Pulmonary artery endothelial cell (primary cell): ENCODE measurements around the gene SCRT2. TPM values are rescaled to one million over a fixed set of nuclear protein-coding genes. Genes with fewer than 3 reads are reported as not detected.
"Not testable (repeated sequence)": the region's sequence is repeated elsewhere in the genome, so short reads cannot be mapped to it uniquely, and the experiment has no call there.

Experiments used
- DNase-seq: peaks from one replicate; pipeline ENCODE4 v3.0.0-alpha.2; 2011; ENCODE audit warnings: low read depth, low spot score
- total RNA-seq: library from RNA; depleted of rRNA; stranded (reverse); fragments of >200 nt; gene quantifications from 2 replicates; pipeline ENCODE4 v1.2.3, GENCODE V29; 2014

SCRT2 gene
- total RNA-seq, 1 donor from 2014 or later: not detected

DNA sequence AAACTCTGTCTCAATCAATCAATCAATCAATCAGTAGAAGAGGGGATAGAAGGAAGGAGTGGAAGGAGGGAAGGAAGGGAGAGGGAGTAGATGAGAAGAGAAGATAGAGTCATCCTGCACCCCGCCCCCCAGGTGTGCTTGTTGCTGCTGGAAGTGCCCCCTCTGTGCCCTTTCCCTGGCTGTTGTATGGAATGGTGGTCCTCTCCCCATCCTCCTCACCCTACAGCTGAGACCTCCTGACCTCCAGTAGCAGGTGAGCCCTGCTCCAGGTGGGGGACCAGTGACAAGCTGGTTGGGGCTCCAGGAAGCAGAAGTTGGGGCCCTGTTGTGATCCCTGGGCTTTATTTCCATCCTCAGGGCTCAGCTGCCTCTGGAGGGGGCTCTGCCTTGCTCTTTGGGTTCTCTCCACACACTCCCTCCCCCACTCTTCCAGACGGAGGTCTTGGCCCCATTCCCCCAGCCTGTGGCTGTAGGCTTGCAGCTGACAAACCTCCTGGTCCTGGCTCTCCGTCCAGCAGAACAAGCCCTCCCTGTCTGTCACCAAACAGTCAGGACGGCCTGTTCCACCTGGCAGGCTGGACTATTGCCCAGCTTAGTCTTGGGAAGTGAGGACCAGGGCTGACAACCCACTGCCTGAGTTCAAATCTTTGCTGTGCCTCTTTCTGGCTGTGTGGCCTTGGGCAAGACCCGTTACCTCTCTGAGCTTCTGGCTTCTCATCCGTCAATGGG lies 26.0 kb upstream of the SCRT2 start:
- DNase-seq: no peak

DNA sequence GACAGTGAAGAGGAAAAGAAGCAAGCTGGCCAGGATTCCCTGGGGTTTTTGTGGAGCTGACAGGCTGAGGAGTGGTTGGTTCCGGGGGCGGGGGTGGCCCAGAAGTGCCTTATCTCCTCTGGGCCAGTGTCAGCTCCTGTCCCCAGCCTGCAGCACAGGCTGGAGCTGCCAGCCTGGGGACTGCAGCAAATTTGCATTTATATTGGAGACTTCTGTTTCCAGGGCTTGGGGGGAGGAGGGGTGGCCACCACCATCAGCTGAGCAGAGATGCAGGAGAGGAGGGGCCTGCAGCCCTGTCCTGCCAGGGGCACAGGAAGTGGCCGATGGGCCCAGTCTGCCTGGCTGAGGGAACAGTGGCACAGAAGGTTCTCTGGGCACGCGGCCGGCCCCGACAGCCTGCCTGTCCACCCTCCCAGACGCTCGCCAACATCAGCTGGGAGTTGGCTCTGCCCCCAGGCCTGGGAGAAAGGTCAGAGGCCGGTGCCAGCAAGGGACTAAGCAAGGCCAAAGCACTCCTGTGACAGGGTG lies 24.3 kb upstream of the SCRT2 start:
- DNase-seq: no peak

DNA sequence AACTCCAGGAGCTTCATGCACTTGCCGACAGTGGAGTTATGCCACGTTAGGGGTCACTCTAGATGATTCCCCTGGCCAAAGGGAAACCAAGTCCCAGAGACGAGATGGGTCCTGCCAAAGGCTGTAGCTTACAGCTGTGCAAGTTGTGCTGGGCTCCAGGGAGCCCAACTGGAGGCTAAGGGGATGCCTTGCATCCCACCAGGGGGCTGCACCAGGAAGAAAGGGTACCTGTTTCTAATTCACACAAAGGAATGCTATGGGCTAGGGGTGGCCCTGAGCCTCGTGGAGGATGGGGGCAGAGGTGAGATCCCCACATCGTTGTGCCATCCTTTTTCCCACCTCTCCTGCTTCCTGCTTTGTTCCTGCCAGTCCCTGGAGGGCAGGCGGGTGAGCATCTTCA lies 23.7 kb upstream of the SCRT2 start:
- no peak for DNase-seq

DNA sequence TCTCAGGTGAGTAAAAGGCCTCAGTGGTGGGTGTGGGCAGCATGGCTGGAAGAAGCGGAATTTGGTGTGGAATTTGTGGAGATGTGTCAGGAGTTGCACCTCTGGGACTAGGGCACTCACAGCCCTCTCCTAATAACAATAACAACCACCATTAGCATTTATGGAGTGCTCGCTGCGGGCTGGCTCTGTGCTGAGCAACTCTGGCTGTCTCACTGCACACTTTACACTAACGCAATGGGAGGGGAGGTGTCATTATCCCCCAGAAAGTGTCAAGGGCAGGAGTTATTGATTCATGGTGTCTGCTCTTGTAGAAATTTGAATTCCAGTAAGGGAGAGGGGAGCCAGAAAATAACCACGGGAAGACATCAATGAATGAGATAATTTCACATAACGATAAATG lies 22.7 kb upstream of the SCRT2 start:
- no peak for DNase-seq

DNA sequence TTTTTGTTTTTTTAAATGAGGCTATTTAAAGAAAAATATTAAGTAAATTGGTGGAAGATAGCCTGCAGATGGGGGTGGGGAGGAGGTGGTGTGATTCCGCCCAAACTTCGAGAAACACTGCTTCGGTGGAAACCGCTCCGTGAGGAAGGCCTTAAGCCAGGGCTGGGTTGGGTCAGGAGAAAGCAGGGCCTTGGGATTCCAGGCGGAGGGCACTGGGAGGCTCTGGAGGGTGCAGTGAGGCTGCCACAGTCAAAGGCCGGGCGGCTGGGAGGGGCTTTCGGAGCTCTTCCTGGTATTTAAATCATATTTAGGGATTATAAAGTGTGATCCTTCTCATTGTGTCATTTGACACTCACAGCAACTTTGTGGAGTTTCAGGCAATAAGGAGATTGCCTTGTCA lies 22.2 kb upstream of the SCRT2 start:
- DNase-seq: no peak

DNA sequence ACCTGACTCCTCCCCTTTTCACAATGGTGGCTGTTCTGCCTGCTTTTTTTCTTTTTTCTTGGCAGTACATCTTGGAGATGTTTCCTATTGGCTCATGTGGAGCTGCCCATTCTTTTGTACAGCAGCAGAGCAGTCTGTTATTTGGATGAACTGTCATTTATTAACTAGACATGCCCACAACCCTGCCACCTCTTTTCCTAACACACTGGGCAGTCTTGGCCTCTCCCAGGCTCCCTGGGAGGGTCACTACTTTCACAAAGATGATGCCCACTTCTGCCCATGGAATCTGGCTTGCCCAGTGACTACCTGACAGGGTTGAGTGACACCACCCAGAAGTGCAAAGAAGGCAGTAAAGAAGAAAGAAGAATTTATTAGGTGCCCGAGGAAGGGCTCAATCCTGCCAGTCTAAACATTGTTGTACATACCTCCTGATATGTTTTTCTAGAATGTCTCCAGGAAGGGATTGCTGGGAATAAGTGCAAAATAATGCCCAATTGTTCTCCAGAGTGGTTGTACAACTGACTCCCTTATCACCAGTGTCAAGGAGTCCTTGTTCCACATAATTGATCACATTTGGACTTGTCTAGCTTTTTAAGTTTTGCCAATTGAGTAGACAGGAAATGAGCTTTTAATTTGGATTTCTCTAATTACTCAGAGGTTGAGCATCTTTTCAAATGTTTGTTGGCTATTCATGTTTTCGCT lies 19.7 kb upstream of the SCRT2 start:
- no peak for DNase-seq

DNA sequence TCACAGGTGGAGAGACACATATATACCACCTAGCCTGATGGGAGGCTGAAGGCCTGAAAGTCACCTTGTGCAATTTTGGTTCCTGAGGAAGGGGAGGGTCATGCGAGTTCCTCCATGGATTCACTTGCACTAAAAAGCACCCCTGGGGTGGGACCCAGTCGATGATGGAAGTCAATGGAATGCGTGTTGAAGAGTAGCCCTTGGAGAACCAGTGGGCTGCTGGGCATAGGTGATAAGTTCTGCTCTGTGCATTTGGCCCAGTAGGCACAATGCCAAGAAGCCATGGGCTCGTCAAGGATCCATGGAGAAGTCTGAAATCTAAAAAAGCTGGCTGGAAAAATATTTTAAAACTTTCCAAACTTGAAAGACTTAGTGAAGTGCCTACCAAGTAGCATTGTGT lies 18.9 kb upstream of the SCRT2 start:
- DNase-seq: no peak

DNA sequence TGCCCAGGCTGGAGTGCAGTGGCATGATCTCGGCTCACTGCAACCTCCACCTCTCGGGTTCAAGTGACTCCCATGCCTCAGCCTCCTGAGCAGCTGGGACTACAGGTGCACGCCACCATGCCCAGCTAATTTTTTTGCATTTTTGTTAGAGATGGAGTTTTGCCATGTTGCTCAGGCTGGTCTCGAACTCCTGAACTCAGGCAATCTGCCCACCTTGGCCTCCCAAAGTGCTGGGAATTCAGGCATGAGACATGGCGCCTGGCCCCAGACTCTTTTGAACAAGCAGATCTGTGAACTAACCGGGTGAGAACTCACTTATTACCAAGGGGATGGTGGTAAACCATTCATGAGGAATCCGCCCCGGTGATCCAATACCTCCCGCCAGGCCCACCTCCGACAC lies 18.2 kb upstream of the SCRT2 start:
- DNase-seq: not testable (repeated sequence)

DNA sequence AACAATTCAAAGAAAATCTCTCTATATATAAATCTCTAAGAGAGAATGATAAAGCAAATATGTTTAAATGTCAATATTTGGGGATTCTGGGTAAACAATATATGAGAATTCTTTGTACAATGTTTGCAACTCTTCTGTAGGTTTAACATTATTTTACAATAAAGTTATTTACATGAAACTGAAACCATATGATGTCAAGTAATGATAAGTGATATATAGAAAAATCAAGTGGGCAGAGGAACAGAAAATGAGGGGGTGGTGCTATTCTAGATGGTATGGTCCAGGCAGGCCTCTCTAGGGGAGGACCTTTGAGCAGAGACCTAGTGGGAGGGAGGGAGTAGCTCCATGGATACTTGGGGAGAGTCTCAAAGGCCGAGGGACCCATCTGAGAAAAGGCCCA lies 16.4 kb upstream of the SCRT2 start:
- no peak for DNase-seq

DNA sequence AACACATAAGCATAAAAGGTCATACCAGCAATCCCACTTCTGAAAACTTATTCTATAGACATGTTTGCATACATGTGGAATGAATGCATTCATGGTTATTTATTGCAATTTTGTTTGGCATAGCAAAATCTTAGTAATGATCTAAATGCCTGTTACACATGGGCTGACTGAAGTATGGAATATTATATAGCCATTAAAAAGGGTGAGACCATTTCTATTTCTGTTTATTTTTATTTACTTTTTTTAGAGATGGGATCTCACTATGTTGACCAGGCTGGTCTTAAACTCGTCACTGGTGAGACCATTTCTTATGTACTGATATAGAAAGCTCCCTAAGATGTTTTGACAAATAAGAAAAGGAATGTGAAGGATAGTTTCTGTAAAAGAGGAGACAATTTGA lies 14.3 kb upstream of the SCRT2 start:
- DNase-seq: no peak

DNA sequence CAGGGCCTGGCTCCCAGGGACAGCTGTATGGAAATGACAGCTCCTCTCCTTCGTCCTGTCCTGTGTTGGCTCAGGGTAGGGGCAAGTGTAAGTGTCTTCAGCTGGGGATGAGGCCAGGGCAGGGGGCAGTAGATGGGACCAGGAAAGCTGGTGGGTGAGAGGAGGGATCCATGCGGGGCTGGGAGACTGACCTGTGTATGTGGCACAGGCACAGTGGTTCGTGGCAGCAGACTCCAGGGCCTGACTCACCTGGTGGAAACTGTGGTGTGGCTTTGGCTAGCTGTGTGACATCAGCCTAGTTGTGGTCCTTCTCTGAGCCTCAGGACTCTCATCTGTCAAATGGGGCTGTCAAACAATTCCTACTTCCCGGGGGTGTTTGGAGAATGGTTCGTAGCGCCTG lies 13.7 kb upstream of the SCRT2 start:
- no peak for DNase-seq

DNA sequence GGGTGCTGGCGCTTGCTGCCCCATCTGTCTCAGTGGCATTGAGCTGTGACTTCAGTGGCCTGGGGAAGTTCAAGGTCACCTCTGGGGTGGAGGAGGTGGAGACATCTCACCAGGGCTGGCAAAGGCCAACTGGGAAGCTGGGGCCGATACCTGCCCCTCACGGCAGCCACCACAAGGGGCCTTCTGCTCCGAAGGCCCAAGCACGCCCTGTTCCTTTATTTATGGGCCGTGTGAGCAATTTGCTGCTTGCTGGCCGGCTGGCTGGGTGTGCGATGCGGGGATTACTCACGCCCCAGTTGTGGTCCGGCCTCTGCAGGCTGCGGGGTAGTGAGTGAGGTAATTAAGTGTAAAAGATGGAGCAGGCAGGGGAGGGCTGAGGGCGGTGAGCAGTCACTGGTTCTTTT lies 13.2 kb upstream of the SCRT2 start:
- DNase-seq: no peak

DNA sequence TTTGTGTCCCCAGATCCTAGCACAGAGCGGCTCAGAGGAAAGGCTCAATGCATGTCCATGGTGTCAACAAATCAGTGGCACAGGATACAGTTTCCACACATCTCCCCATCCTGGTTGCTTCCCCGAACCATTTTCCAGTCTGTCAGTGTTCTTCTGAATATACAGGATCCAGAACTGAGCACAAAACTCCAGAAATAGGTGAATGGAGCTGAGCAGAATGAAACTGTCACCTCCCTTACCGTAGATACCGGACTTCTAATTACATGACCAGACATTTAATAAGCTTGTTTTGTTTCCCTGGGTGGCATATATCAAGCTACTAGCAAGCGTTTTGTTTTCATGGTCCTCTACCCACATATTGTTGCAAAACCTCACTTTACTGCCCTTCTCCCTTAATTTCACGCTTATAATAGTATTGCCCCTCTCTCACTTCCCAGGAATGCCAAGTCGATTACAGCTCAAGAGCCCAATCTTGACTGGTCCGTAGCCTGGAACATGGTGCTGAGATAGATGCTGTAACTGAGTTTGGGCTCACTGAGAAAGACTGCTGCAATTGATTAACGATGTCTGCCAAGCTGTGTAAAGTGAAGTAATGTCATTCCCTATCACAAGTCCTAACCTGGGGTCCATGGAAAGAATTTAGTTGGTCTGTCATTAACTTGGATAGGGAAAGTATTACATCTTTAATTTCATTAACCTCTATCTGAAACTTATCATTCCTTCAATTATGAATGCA lies 12.0 kb upstream of the SCRT2 start:
- no peak for DNase-seq

DNA sequence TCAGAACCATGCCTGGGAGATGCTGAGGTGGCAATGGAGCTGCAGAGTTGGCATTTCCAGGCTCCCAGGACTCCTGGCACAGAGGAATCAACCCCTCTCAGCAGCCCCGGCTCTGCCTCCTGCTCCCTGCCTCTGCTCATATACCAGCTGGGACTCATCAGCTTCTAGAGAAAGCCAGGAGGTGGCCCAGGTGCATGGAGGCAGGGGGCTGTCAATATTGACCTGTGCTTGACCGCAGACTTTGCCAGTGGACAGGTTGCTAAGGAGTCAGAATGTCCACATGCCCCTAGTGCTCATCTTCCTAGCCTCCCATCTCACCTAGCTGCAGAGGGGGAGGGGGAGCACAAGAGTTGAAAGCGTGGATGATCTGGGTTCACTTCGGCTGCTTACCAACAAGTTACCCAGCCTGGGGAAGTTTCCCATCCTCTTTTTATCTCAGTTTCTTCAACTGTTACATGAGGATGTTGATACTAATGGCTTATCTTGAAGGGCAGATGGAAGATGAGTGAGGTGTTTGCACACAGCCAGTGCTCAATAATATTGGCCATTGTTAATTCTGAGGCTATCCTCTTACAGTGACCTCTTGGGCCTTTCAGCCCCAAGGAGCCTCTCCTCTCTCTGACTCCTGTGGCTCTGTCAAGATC lies 9.2 kb upstream of the SCRT2 start:
- DNase-seq: no peak

DNA sequence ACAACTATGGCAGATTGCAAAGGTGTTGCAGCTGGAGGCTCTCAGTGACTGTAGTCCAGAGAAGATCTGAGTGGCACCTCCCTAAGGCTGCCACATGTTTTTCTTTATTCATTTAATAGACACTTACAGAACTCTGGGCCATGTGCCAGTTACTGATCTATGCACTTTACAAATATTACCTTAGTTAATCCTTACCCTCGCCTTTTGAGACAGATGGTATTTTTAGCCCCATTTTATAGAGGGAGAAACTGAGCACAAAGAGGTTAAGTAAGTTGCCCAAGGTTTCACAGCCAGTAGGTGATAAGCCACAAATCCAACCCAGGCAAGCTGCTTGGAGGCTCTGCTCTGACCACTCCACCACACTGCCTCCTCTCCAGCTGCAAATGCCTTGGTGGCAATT lies 6.5 kb upstream of the SCRT2 start:
- no peak for DNase-seq

DNA sequence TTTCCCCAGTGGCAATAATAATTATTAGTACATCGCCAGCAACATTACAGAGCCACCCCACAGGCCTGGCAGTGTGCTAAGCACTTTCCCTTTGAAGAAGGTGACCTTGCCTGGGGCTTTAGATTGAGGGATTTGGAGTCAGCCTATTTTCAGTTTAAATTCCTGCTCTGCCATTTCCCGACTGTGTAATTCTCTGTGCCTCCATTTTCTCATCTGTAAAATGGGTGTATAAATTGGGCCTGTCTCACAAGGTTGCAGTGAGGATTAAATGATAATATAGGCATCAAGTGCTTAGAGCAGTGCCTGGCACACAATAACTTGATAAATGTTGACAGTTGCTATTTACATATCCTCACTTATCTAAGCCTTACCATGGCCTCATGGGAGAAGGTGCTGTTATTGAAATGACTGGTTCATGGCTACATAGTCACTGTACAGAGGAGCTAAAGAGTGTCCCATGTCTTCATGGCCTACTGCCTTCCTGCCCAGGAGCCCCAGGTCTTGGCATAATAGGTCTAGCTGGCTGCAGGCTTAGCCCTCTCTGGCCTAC lies 5.1 kb upstream of the SCRT2 start:
- no peak for DNase-seq

DNA sequence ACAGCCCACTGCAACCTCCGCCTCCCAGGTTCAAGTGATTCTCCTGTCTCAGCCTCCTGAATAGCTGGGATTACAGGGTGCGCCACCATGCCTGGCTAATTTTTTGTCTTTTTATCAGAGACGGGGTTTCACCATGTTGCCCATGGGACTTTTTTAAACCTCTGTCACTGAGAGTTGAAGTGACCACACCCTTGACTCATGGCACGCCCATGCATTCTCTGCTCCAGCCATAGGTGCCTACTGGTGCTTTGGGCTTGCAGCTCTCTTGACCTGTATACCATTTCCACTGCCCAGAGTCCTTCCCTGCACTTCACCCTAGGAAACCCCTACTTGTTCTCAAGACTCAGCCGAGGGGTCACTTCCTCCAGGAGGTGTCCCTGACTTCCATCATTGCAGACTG lies 2.4 kb upstream of the SCRT2 start:
- DNase-seq: no peak

DNA sequence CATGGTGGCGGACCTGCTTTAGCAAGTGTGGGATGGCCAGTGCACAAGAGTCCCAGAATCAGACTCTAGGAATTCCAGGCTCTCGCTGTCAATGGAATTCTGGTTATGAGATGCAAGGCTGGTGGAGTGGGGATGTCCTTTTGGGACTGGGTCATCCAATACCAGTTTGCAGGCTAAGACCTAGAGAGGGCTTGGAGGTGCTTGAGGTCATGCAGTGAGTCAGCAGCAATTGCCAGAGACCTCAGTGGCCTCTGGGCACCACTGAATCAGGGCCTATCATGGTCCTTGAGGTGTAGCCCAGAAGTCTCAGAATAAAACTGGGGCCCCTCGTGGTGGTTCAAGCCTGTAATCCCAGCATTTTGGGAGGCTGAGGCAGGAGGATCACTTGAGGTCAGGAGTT lies 1.4 kb upstream of the SCRT2 start:
- no peak for DNase-seq

DNA sequence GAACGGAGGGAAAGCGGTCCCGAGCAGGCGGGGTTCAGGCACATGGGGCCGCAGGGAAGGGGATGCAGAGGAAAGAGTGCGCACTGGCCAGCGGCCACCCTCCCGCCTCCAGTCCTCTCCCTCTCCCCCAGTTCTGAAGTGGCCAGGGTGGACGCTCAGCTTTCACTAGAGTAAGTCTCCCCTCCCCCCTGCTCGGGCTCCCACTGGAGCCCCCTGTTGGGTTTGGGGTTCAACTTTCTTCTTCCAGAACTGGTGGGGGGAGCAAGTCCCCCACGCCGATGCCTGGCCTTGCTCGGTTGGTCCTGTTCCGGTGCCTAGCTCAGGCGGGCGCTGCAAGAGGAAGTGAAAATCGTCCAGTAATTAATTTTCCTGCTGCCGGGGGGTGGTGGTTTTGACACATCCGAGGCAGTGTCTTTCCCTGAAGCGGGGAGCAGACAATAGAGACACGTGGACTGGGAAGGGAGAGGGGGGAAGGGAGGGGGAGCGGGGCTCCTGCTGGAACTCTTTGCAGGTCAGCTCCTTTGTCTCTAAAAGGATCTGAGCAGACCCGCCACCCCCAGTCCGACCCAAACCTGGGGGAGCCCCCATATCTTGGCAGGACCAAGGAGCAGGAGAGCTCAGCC lies 824 bp upstream of the SCRT2 start:
- no peak for DNase-seq

DNA sequence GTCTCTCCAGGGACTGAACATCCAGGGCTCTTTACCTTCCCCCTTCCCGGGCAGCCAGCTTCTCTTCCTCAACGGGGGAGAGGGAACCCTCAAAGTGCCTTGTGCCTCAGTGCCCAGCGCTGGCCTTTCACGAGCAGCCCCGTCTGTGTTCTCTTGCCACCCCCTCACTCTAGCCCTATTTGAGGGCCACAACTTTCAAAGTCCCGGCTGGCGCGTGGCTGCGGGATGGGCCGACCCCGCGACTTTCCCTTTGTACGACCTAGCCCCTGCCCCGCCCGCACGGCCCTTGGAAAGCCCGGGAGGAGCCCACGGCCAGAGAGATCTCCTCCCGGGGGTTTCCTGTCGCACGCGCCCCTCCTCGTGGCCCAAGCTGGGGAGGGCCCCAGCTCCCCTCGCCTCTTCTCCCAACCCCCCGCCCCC lies 559 bp downstream of the SCRT2 start:
- DNase-seq: no peak

DNA sequence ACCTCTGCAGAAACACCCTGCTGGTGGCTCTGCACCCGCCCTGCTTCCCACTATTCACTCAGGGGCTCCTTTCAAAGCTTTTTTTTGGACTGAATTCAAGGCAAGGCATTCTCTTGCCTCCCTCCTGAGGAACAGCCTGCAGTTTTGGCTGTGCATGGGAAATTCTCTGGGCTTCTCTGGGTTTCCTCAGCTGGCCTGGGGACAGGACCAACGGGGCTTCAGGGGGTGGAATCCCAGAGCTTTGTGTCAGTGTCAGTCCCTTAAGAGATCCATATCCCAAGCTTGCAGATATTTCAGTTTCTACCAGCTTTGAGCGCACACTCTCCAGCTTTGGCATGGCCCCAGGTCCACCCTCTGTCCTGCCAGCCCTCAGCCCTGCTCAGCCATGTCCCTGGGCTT lies 2.0 kb downstream of the SCRT2 start:
- DNase-seq: no peak
